ENCODE results near the gene PTEN.

Gene PTEN

GRCh38 chr10:87983716-87984115, 120.3 kb downstream of the PTEN start:
- no peak for DNase-seq

GRCh38 chr10:87987206-87987605, 123.8 kb downstream of the PTEN start:
- no peak for DNase-seq

- DNase-seq = no peak
Observed at GRCh38 chr10:87991946-87992345, 128.5 kb downstream of the PTEN start.

- DNase-seq = no peak
Observed at GRCh38 chr10:88004451-88004850, 141.0 kb downstream of the PTEN start.

GRCh38 chr10:88006261-88006660, 142.8 kb downstream of the PTEN start:
- DNase-seq = no peak

GRCh38 chr10:88008866-88009470, 145.5 kb downstream of the PTEN start:
- no peak for DNase-seq

- no peak for DNase-seq
Observed at GRCh38 chr10:88012641-88013040, 149.2 kb downstream of the PTEN start.

GRCh38 chr10:88017781-88018180, 154.4 kb downstream of the PTEN start:
- no peak for DNase-seq

GRCh38 chr10:88019753-88020152, 156.3 kb downstream of the PTEN start:
- DNase-seq = no peak

Measured in suppressor macrophage treated with lipopolysaccharide for 4 hours (primary cell).